NOMO-1 treated with dmso at 0.1 percent for 144 hours (cell line): ENCODE data around the gene MSN.
A peak's percentile ranks its signal among the peaks of the same experiment; 100 is the strongest.

ENCODE experiments used
- DNase-seq: peaks from one replicate; lab custom pipeline; 2025; ENCODE audit not compliant: unreplicated experiment; lab: John Stamatoyannopoulos, UW

The MSN gene

GRCh38 chrX:65671966-65672365 is 4.5 kb downstream of the MSN start:
- DNase-seq = no peak

- no peak for DNase-seq
These were observed 6.4 kb downstream of the MSN start for GRCh38 chrX:65673857-65674203.

GRCh38 chrX:65674204-65674893 is 6.9 kb downstream of the MSN start:
- no peak for DNase-seq

- DNase-seq = no peak
These were observed 10.6 kb downstream of the MSN start for GRCh38 chrX:65677954-65678469.

GRCh38 chrX:65679071-65679540 is 11.7 kb downstream of the MSN start:
- DNase-seq = peak; percentile 81

- no peak for DNase-seq
These were observed 14.4 kb downstream of the MSN start for GRCh38 chrX:65681810-65682209.

- DNase-seq = no peak
These were observed 17.7 kb downstream of the MSN start for GRCh38 chrX:65685112-65685511.

GRCh38 chrX:65686236-65686635 is 18.8 kb downstream of the MSN start:
- DNase-seq = no peak

GRCh38 chrX:65687367-65687766 is 19.9 kb downstream of the MSN start:
- DNase-seq = no peak

- DNase-seq = peak; percentile 73
These were observed 21.0 kb downstream of the MSN start for GRCh38 chrX:65688403-65688871.

- DNase-seq = no peak
These were observed 21.9 kb downstream of the MSN start for GRCh38 chrX:65689377-65689776.

GRCh38 chrX:65690057-65690855 is 22.8 kb downstream of the MSN start:
- DNase-seq = no peak

GRCh38 chrX:65695849-65696449 is 28.5 kb downstream of the MSN start:
- no peak for DNase-seq

GRCh38 chrX:65696613-65697012 is 29.2 kb downstream of the MSN start:
- no peak for DNase-seq

GRCh38 chrX:65697211-65697641 is 29.8 kb downstream of the MSN start:
- DNase-seq = no peak

- DNase-seq = peak; percentile 96
These were observed 30.7 kb downstream of the MSN start for GRCh38 chrX:65697915-65698796.

- no peak for DNase-seq
These were observed 35.5 kb downstream of the MSN start for GRCh38 chrX:65702956-65703355.

GRCh38 chrX:65705439-65705838 is 38.0 kb downstream of the MSN start:
- no peak for DNase-seq

GRCh38 chrX:65706041-65706828 is 38.8 kb downstream of the MSN start:
- no peak for DNase-seq

- no peak for DNase-seq
These were observed 39.7 kb downstream of the MSN start for GRCh38 chrX:65707151-65707550.
